Esophagus (tissue), 2 donors: Measurements from ENCODE around the gene IGFBP7. TPM values are rescaled to one million over a fixed set of nuclear protein-coding genes. Genes with fewer than 3 reads are reported as not detected.
"Not testable (repeated sequence)": the region's sequence is repeated elsewhere in the genome, so short reads cannot be mapped to it uniquely, and the experiment has no call there.

Experiments
- H3K27ac ChIP-seq, 2 donors: one replicate each; pipeline ENCODE4 v1.5.1; 2013; ENCODE audit warnings: low read depth in 2 of 2, mild to moderate bottlenecking in 2 of 2, inconsistent platforms in 1 of 2, low read length in 1 of 2, moderate library complexity in 1 of 2
- H3K27me3 ChIP-seq, 2 donors: one replicate each; pipeline ENCODE4 v1.6.1; 2013; ENCODE audit warnings: low read length in 2 of 2, control low read depth in 1 of 2, mild to moderate bottlenecking in 1 of 2; ENCODE audit not compliant: insufficient read depth in 2 of 2, control insufficient read depth in 1 of 2
- H3K36me3 ChIP-seq, 2 donors: one replicate each; pipeline ENCODE4 v1.6.1; 2013; ENCODE audit warnings: low read length in 1 of 2; ENCODE audit not compliant: control insufficient read depth in 2 of 2, insufficient read depth in 2 of 2
- H3K4me1 ChIP-seq, 2 donors: one replicate each; pipeline ENCODE4 v1.6.1; 2013; ENCODE audit warnings: low read length in 1 of 2; ENCODE audit not compliant: control insufficient read depth in 2 of 2, insufficient read depth in 2 of 2
- H3K4me3 ChIP-seq, 2 donors: one replicate each; pipeline ENCODE4 v1.5.1; 2013; ENCODE audit warnings: low read length in 2 of 2, mild to moderate bottlenecking in 2 of 2, low read depth in 1 of 2, moderate library complexity in 1 of 2
- H3K9me3 ChIP-seq, 2 donors: one replicate each; pipeline ENCODE4 v1.6.1; 2013; ENCODE audit warnings: mild to moderate bottlenecking in 2 of 2, low read depth in 1 of 2, low read length in 1 of 2, moderate library complexity in 1 of 2; ENCODE audit not compliant: control insufficient read depth in 2 of 2, insufficient read depth in 1 of 2
- WGBS, 2 donors: extraction: QIAGEN DNeasy Blood & Tissue Kit; methylation state at CpG; one replicate each; pipeline ENCODE4 v1.1.7; 2013; 5-methylcytosine and 5-hydroxymethylcytosine counted together
- polyA plus RNA-seq, 2 donors: library from polyadenylated mRNA; stranded (reverse); fragments of 200-250 nt; gene quantifications; one replicate each; pipeline ENCODE4 v1.2.3, GENCODE V29; 2013
- donor health status: healthy with polysubstance abuse.
- donor health status: Bipolar disorder and iron deficiency.

The IGFBP7 gene
- polyA plus RNA-seq, 2 donors: 27.6 to 80.7 TPM

DNA sequence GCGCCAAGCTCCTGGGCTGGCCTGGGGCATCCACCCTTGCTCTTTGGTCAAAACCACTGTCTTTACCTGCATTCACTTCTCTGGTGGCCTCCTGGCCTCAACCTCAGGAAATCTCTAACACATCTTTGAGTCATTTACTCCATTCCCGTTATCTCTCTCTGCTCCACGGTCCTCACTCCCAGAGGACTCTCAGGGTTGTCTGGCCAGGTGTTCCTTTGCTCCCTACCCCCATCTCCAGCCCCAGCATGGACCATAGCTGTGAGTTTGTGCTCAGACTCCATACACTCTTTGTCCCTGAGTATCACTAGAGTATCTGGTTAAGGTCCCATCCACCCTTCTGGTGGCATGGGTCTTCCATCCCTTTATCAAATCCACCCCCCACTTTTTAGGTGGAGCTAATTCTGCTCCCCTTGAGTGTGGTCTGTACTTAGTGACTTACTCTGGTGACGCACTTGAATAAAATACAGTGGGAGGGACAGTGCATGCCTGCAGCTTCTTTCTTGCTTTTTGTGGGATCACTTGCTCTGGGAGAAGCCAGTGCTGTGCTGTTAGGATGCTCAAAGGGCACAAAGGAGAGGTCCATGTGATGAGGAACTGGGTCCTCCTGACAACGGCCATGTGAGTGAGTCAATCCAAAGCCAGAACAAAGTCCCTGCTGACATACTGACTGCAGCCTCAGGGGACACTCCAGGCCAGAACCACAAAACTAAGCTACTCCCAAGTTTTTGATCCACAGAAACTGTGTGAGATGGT, 44.3 kb downstream of the IGFBP7 start:
- Histone ChIP-seq H3K36me3 (no peaks in the 10 kb centered on the region), H3K9me3 (no peaks in the 10 kb centered on the region), H3K4me1 (peaks cover 2 to 3% of the 10 kb centered on the region in 2 donors), H3K27me3 (no peaks in the 10 kb centered on the region), H3K4me3 (no peak overlapping the region), H3K27ac (peak overlapping the region; percentile 33 to 35)
- WGBS, 2 donors: 77 to 79% methylated on average over 5 of the region's 5 CpGs

- H3K36me3 ChIP-seq: no peaks in the 10 kb centered on the region
- no peaks in the 10 kb centered on the region for H3K27me3 ChIP-seq
- H3K4me1 ChIP-seq: peaks cover 2 to 3% of the 10 kb centered on the region in 2 donors
- H3K27ac ChIP-seq: peak overlapping the region; percentile 35 to 63
- H3K9me3 ChIP-seq: no peaks in the 10 kb centered on the region
- no peak overlapping the region for H3K4me3 ChIP-seq
- WGBS, 2 donors: 53 to 61% methylated on average over 20 of the region's 20 CpGs
Observed at GRCh38 chr4:57064811-57065711, 45.1 kb downstream of the IGFBP7 start.

- no peaks in the 10 kb centered on the region for H3K9me3 ChIP-seq
- H3K4me3 ChIP-seq: no peak overlapping the region
- 70 to 73% methylated on average over 2 of the region's 2 CpGs for WGBS, 2 donors
- no peaks in the 10 kb centered on the region for H3K36me3 ChIP-seq
- H3K27ac ChIP-seq: no peak overlapping the region
- no peaks in the 10 kb centered on the region for H3K27me3 ChIP-seq
- peaks cover 2 to 3% of the 10 kb centered on the region in 2 donors for H3K4me1 ChIP-seq
Observed at GRCh38 chr4:57064120-57064519, 46.1 kb downstream of the IGFBP7 start.

DNA sequence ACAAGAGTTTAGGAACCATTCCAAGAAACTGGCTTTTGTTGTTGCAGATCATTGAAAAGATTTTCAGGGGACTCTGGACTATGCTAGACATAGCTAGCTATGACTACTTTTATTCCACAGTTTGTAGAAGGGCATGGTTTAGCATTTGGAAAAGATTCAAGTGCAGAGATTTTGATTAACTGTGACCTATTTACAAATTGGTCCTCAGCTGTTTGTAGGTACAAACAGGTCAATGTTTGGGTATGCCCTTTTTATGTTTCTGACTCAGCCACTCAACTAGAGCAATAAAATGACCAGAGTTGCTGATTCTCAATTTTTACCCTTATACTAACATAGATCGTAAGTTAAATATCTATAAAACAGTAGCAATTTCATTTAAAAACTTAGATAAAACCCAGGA, 46.7 kb downstream of the IGFBP7 start:
- 90 to 96% methylated on average over 1 of the region's 1 CpG for WGBS, 2 donors
- Histone ChIP-seq H3K9me3 (no peaks in the 10 kb centered on the region), H3K27ac (no peak overlapping the region), H3K36me3 (no peaks in the 10 kb centered on the region), H3K4me1 (peaks cover 2 to 3% of the 10 kb centered on the region in 2 donors), H3K4me3 (no peak overlapping the region), H3K27me3 (no peaks in the 10 kb centered on the region)

GRCh38 chr4:57061395-57061794, 48.8 kb downstream of the IGFBP7 start:
- Histone ChIP-seq H3K4me3 (no peak overlapping the region), H3K27me3 (no peaks in the 10 kb centered on the region), H3K36me3 (no peaks in the 10 kb centered on the region), H3K9me3 (no peaks in the 10 kb centered on the region), H3K4me1 (peaks cover 2 to 3% of the 10 kb centered on the region in 2 donors), H3K27ac (no peak overlapping the region)
- 63 to 67% methylated on average over 5 of the region's 5 CpGs for WGBS, 2 donors

DNA sequence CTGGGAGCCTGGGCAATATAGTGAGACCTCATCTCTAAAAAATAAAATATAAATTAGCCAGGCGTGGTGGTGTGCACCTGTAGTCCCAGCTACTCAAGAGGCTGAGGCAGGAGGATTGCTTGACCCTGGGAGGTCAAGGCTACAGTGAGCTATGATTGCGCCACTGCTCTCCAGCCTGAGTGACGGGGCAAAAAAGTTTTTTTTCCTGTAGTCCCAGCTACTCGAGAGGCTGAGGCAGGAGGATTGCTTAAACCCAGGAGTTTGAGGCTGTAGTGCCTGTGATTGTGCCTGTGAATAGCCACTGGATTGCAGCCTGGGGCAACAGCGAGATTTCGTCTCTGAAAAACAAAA, 49.5 kb downstream of the IGFBP7 start:
- not testable (repeated sequence) for H3K4me1 ChIP-seq, H3K36me3 ChIP-seq, H3K9me3 ChIP-seq, H3K27ac ChIP-seq, H3K27me3 ChIP-seq, H3K4me3 ChIP-seq
- 84 to 88% methylated on average over 6 of the region's 6 CpGs for WGBS, 2 donors

GRCh38 chr4:57059890-57060716, 50.1 kb downstream of the IGFBP7 start:
- Histone ChIP-seq H3K9me3 (no peaks in the 10 kb centered on the region), H3K27me3 (no peaks in the 10 kb centered on the region), H3K36me3 (no peaks in the 10 kb centered on the region), H3K27ac (no peak overlapping the region), H3K4me1 (peaks cover 0 to 2% of the 10 kb centered on the region in 2 donors), H3K4me3 (no peak overlapping the region)
- 59 to 64% methylated on average over 6 of the region's 6 CpGs for WGBS, 2 donors

GRCh38 chr4:57055886-57056285, 54.3 kb downstream of the IGFBP7 start:
- Histone ChIP-seq H3K9me3 (no peaks in the 10 kb centered on the region), H3K4me3 (no peak overlapping the region), H3K27ac (no peak overlapping the region), H3K27me3 (no peaks in the 10 kb centered on the region), H3K4me1 (no peaks in the 10 kb centered on the region), H3K36me3 (no peaks in the 10 kb centered on the region)
- WGBS, 2 donors: 69 to 75% methylated on average over 14 of the region's 14 CpGs

GRCh38 chr4:57053508-57053907, 56.7 kb downstream of the IGFBP7 start:
- WGBS, 2 donors: 40 to 45% methylated on average over 5 of the region's 5 CpGs
- H3K27me3 ChIP-seq: no peaks in the 10 kb centered on the region
- H3K4me1 ChIP-seq: no peaks in the 10 kb centered on the region
- no peak overlapping the region for H3K27ac ChIP-seq
- no peak overlapping the region for H3K4me3 ChIP-seq
- no peaks in the 10 kb centered on the region for H3K36me3 ChIP-seq
- no peaks in the 10 kb centered on the region for H3K9me3 ChIP-seq
